GM04504 (cell line): ENCODE data around the gene SELPLG.
"Not testable (repeated sequence)": the region's sequence is repeated elsewhere in the genome, so short reads cannot be mapped to it uniquely, and the experiment has no call there.

Experiments
- DNase-seq: peaks from one replicate; pipeline ENCODE4 v3.0.0-alpha.2; 2012; ENCODE audit warnings: low read depth

SELPLG gene

GRCh38 chr12:108604208-108604941, 29.3 kb downstream of the SELPLG start:
- DNase-seq, result no peak

- DNase-seq, result no peak
These were observed 30.0 kb downstream of the SELPLG start for GRCh38 chr12:108603743-108604142.

GRCh38 chr12:108602976-108603704, 30.6 kb downstream of the SELPLG start:
- DNase-seq, result no peak

- DNase-seq, result no peak
These were observed 31.4 kb downstream of the SELPLG start for GRCh38 chr12:108602209-108602705.

GRCh38 chr12:108600702-108601007, 33.0 kb downstream of the SELPLG start:
- DNase-seq, result no peak

- no peak for DNase-seq
These were observed 33.6 kb downstream of the SELPLG start for GRCh38 chr12:108599948-108600701.

- no peak for DNase-seq
These were observed 34.2 kb downstream of the SELPLG start for GRCh38 chr12:108599541-108599940.

- DNase-seq, result no peak
These were observed 35.0 kb downstream of the SELPLG start for GRCh38 chr12:108598553-108599250.

- peak; percentile 60 for DNase-seq
These were observed 35.9 kb downstream of the SELPLG start, which contains the start of gene TMEM119 for GRCh38 chr12:108597559-108598471. TMEM119 (minus strand) TSS chr12:108598084; CDS start chr12:108592383, 5,701 bp downstream.

- no peak for DNase-seq
These were observed 36.7 kb downstream of the SELPLG start for GRCh38 chr12:108596854-108597558.

- no peak for DNase-seq
These were observed 37.7 kb downstream of the SELPLG start for GRCh38 chr12:108595711-108596647.

- no peak for DNase-seq
These were observed 38.6 kb downstream of the SELPLG start for GRCh38 chr12:108594960-108595710.

GRCh38 chr12:108594323-108594903, 39.3 kb downstream of the SELPLG start:
- no peak for DNase-seq

- no peak for DNase-seq
These were observed 41.4 kb downstream of the SELPLG start for GRCh38 chr12:108592033-108592909.

GRCh38 chr12:108591267-108591980, 42.3 kb downstream of the SELPLG start:
- DNase-seq, result no peak

- DNase-seq, result not testable (repeated sequence)
These were observed 43.2 kb downstream of the SELPLG start for GRCh38 chr12:108590463-108590862.
